ENCODE data around the gene PFDN5.

- TF ChIP-seq EZH2 (IDR thresholded peaks at IDR 0.05; ENCODE audit: insufficient read depth, poor library complexity, severe bottlenecking) (no peak), EZH2phosphoT487 (IDR thresholded peaks at IDR 0.05; ENCODE audit: insufficient read depth, low read depth) (no peak)
Measured at GRCh38 chr12:53279283-53279869, 16.0 kb upstream of the PFDN5 start.

Data from GM23248 (cell line).